Activated CD4-positive, alpha-beta T cell treated with anti-CD3 and anti-CD28 coated beads, Interleukin-2, amount 10 ng/mL, durations not matched to agents 24 days and 14 days (primary cell): Measurements from ENCODE around the gene BRAF. TPM values are rescaled to one million over a fixed set of nuclear protein-coding genes. Genes with fewer than 3 reads are reported as not detected.
"Not testable (repeated sequence)": the region's sequence is repeated elsewhere in the genome, so short reads cannot be mapped to it uniquely, and the experiment has no call there.

ENCODE experiments used
- DNase-seq: peaks from one replicate; pipeline ENCODE4 v3.0.0; 2022
- H3K27ac Mint-ChIP-seq: one replicate; pipeline ENCODE4 v1.8.0; 2022; ENCODE audit warnings: mild to moderate bottlenecking, mixed read lengths
- H3K27me3 Mint-ChIP-seq: one replicate; pipeline ENCODE4 v1.8.0; 2022; ENCODE audit warnings: mixed read lengths
- H3K36me3 Mint-ChIP-seq: one replicate; pipeline ENCODE4 v1.8.0; 2022; ENCODE audit warnings: low read depth, mild to moderate bottlenecking, mixed read lengths
- H3K4me1 Mint-ChIP-seq: one replicate; pipeline ENCODE4 v1.8.0; 2021; ENCODE audit warnings: mixed read lengths
- H3K4me3 Mint-ChIP-seq: one replicate; pipeline ENCODE4 v1.8.0; 2022; ENCODE audit warnings: mild to moderate bottlenecking, moderate library complexity, mixed read lengths
- H3K9me3 Mint-ChIP-seq: one replicate; pipeline ENCODE4 v1.8.0; 2021; ENCODE audit warnings: mixed read lengths
- intact Hi-C: fragments of 100-400 bp; cut with micrococcal nuclease; formaldehyde crosslinking; loops from one replicate; pipeline ENCODE4 v1.15.1; 2023
- total RNA-seq: library from RNA; stranded (reverse); gene quantifications from 2 replicates; pipeline ENCODE4 v1.2.3, GENCODE V29; 2022

The BRAF gene
- total RNA-seq, 1 donor from 2014 or later = 22.4 TPM

GRCh38 chr7:140694592-140694991, 230.1 kb downstream of the BRAF start:
- Mint-ChIP-seq H3K36me3 (peaks cover 33% of the 10 kb centered on the region), H3K4me1 (peaks cover 25% of the 10 kb centered on the region), H3K27me3 (no peaks in the 10 kb centered on the region), H3K9me3 (no peaks in the 10 kb centered on the region), H3K4me3 (no peak overlapping the region), H3K27ac (no peak overlapping the region)
- DNase-seq = no peak
- intact Hi-C loops = no loop called here

GRCh38 chr7:140693849-140694248, 230.9 kb downstream of the BRAF start:
- Mint-ChIP-seq H3K36me3 (peaks cover 30% of the 10 kb centered on the region), H3K4me1 (peaks cover 22% of the 10 kb centered on the region)
- H3K9me3 Mint-ChIP-seq, H3K4me3 Mint-ChIP-seq, DNase-seq, H3K27ac Mint-ChIP-seq, intact Hi-C loops, H3K27me3 Mint-ChIP-seq: not testable (repeated sequence)

GRCh38 chr7:140691376-140692045, 233.2 kb downstream of the BRAF start:
- Mint-ChIP-seq H3K27ac (no peak overlapping the region), H3K27me3 (no peaks in the 10 kb centered on the region), H3K4me1 (peaks cover 9% of the 10 kb centered on the region), H3K36me3 (peaks cover 23% of the 10 kb centered on the region), H3K9me3 (no peaks in the 10 kb centered on the region), H3K4me3 (no peak overlapping the region)
- intact Hi-C loops = no loop called here
- DNase-seq = no peak

GRCh38 chr7:140689199-140690152, 235.3 kb downstream of the BRAF start:
- intact Hi-C loops = no loop called here
- DNase-seq = no peak
- H3K27me3 Mint-ChIP-seq = no peaks in the 10 kb centered on the region
- no peak overlapping the region for H3K27ac Mint-ChIP-seq
- peaks cover 25% of the 10 kb centered on the region for H3K36me3 Mint-ChIP-seq
- H3K9me3 Mint-ChIP-seq = no peaks in the 10 kb centered on the region
- no peaks in the 10 kb centered on the region for H3K4me1 Mint-ChIP-seq
- no peak overlapping the region for H3K4me3 Mint-ChIP-seq

GRCh38 chr7:140688341-140688740, 236.4 kb downstream of the BRAF start:
- intact Hi-C loops = no loop called here
- H3K27ac Mint-ChIP-seq = no peak overlapping the region
- no peak for DNase-seq
- H3K36me3 Mint-ChIP-seq = peaks cover 26% of the 10 kb centered on the region
- no peaks in the 10 kb centered on the region for H3K27me3 Mint-ChIP-seq
- H3K4me3 Mint-ChIP-seq = no peak overlapping the region
- no peaks in the 10 kb centered on the region for H3K9me3 Mint-ChIP-seq
- no peaks in the 10 kb centered on the region for H3K4me1 Mint-ChIP-seq

GRCh38 chr7:140686921-140687320, 237.8 kb downstream of the BRAF start:
- Mint-ChIP-seq H3K9me3 (no peaks in the 10 kb centered on the region), H3K36me3 (peaks cover 25% of the 10 kb centered on the region), H3K4me3 (no peak overlapping the region), H3K27me3 (no peaks in the 10 kb centered on the region), H3K27ac (no peak overlapping the region), H3K4me1 (no peaks in the 10 kb centered on the region)
- no peak for DNase-seq
- intact Hi-C loops = no loop called here

- H3K9me3 Mint-ChIP-seq = no peaks in the 10 kb centered on the region
- intact Hi-C loops = no loop called here
- no peaks in the 10 kb centered on the region for H3K4me1 Mint-ChIP-seq
- H3K27me3 Mint-ChIP-seq = no peaks in the 10 kb centered on the region
- no peak for DNase-seq
- no peak overlapping the region for H3K27ac Mint-ChIP-seq
- H3K4me3 Mint-ChIP-seq = no peak overlapping the region
- H3K36me3 Mint-ChIP-seq = peaks cover 26% of the 10 kb centered on the region
Observed at GRCh38 chr7:140685407-140686087, 239.2 kb downstream of the BRAF start.

- H3K27ac Mint-ChIP-seq = no peak overlapping the region
- H3K4me3 Mint-ChIP-seq = no peak overlapping the region
- H3K9me3 Mint-ChIP-seq = no peaks in the 10 kb centered on the region
- intact Hi-C loops = no loop called here
- no peak for DNase-seq
- no peaks in the 10 kb centered on the region for H3K27me3 Mint-ChIP-seq
- H3K4me1 Mint-ChIP-seq = no peaks in the 10 kb centered on the region
- H3K36me3 Mint-ChIP-seq = peaks cover 26% of the 10 kb centered on the region
Observed at GRCh38 chr7:140684066-140684950, 240.4 kb downstream of the BRAF start.

- Mint-ChIP-seq H3K36me3 (peaks cover 31% of the 10 kb centered on the region), H3K27ac (no peak overlapping the region), H3K9me3 (no peaks in the 10 kb centered on the region), H3K27me3 (no peaks in the 10 kb centered on the region), H3K4me3 (no peak overlapping the region), H3K4me1 (no peaks in the 10 kb centered on the region)
- no peak for DNase-seq
- intact Hi-C loops = no loop called here
Observed at GRCh38 chr7:140683657-140684056, 241.1 kb downstream of the BRAF start.

- no peak overlapping the region for H3K27ac Mint-ChIP-seq
- H3K27me3 Mint-ChIP-seq = no peaks in the 10 kb centered on the region
- no peaks in the 10 kb centered on the region for H3K9me3 Mint-ChIP-seq
- H3K36me3 Mint-ChIP-seq = peaks cover 34% of the 10 kb centered on the region
- intact Hi-C loops = no loop called here
- H3K4me1 Mint-ChIP-seq = peaks cover 3% of the 10 kb centered on the region
- no peak for DNase-seq
- no peak overlapping the region for H3K4me3 Mint-ChIP-seq
Observed at GRCh38 chr7:140681766-140682165, 243.0 kb downstream of the BRAF start.

- Mint-ChIP-seq H3K27ac (no peak overlapping the region), H3K36me3 (peaks cover 37% of the 10 kb centered on the region), H3K4me1 (peaks cover 7% of the 10 kb centered on the region), H3K9me3 (no peaks in the 10 kb centered on the region), H3K4me3 (no peak overlapping the region), H3K27me3 (no peaks in the 10 kb centered on the region)
- DNase-seq = no peak
- intact Hi-C loops = no loop called here
Observed at GRCh38 chr7:140680886-140681285, 243.8 kb downstream of the BRAF start.

- Mint-ChIP-seq H3K36me3 (peaks cover 39% of the 10 kb centered on the region), H3K27me3 (no peaks in the 10 kb centered on the region), H3K27ac (no peak overlapping the region), H3K4me3 (no peak overlapping the region), H3K4me1 (peaks cover 18% of the 10 kb centered on the region), H3K9me3 (no peaks in the 10 kb centered on the region)
- DNase-seq = no peak
- intact Hi-C loops = no loop called here
Observed at GRCh38 chr7:140679186-140679585, 245.5 kb downstream of the BRAF start.

- Mint-ChIP-seq H3K36me3 (peaks cover 38% of the 10 kb centered on the region), H3K27ac (no peak overlapping the region), H3K4me1 (peaks cover 22% of the 10 kb centered on the region), H3K9me3 (no peaks in the 10 kb centered on the region), H3K4me3 (no peak overlapping the region), H3K27me3 (no peaks in the 10 kb centered on the region)
- intact Hi-C loops = no loop called here
- no peak for DNase-seq
Observed at GRCh38 chr7:140678816-140679130, 246.0 kb downstream of the BRAF start.
